WI38 (cell line): ENCODE measurements around the gene SPEF1.
A peak's percentile ranks its signal among the peaks of the same experiment; 100 is the strongest.

Experiments
- H3K4me3 ChIP-seq: 2 replicates; pipeline ENCODE4 v1.5.1; 2011; ENCODE audit warnings: low read depth, mild to moderate bottlenecking, control low read depth, low read length
- TF ChIP-seq, protein P1 (sequence below): IDR thresholded peaks from 2 replicates; pipeline ENCODE4 v1.5.1; 2012; ENCODE audit warnings: low read depth, mild to moderate bottlenecking, control low read depth, low read length

Gene SPEF1

GRCh38 chr20:3782597-3782996 is 1.3 kb upstream of the SPEF1 start:
- H3K4me3 ChIP-seq = no peak overlapping the region
- TF ChIP-seq, protein P1, sequence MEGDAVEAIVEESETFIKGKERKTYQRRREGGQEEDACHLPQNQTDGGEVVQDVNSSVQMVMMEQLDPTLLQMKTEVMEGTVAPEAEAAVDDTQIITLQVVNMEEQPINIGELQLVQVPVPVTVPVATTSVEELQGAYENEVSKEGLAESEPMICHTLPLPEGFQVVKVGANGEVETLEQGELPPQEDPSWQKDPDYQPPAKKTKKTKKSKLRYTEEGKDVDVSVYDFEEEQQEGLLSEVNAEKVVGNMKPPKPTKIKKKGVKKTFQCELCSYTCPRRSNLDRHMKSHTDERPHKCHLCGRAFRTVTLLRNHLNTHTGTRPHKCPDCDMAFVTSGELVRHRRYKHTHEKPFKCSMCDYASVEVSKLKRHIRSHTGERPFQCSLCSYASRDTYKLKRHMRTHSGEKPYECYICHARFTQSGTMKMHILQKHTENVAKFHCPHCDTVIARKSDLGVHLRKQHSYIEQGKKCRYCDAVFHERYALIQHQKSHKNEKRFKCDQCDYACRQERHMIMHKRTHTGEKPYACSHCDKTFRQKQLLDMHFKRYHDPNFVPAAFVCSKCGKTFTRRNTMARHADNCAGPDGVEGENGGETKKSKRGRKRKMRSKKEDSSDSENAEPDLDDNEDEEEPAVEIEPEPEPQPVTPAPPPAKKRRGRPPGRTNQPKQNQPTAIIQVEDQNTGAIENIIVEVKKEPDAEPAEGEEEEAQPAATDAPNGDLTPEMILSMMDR = no peak

GRCh38 chr20:3778976-3779375 is 2.3 kb downstream of the SPEF1 start:
- TF ChIP-seq, protein P1 = no peak
- no peak overlapping the region for H3K4me3 ChIP-seq

DNA sequence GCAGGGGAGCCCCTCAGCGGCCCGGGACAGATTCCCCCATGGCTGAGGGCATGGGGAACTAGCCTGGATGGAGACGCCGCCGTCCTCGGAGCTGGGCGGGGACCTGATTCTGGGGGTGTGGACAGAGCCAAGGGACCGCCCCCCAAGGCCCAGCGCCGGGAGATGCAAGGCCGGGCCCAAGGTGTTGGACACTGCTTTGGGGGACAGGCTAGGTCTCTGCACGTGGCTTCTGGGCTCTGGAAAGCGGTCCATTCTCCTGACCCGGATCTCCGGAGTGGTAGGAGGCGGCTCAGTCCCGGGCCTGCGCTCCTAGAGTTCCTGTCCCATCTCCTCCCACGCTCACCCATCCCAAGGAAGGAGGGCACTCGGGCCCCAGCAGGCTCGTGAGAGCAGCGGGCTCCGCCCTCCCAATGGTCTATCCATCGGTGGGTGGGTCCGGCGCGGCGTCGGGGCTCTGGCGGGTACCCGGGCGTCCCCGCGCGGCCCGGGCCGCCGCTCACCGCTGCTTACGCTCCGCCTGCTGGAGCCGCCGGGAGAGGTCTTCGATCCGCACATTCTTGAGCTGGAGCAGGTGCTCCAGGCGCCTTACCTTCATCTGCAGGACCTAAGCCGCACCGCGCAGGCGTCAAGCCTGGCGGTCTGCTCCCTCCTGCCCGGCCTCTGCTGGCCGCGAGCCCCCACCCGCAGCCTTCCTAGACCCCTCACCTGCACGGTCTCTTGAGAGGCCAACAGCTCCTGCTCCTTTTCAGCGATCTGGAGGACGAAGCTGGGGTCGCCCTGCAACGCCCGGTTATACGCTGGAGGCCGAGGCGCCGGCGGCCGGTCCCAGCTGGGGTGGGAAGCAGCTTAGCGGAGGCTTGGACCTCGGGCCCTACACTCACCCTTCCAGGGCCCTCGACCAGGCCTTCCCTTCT is 3.3 kb downstream of the SPEF1 start:
- TF ChIP-seq, protein P1 = no peak
- H3K4me3 ChIP-seq = peak overlapping the region; percentile 43

DNA sequence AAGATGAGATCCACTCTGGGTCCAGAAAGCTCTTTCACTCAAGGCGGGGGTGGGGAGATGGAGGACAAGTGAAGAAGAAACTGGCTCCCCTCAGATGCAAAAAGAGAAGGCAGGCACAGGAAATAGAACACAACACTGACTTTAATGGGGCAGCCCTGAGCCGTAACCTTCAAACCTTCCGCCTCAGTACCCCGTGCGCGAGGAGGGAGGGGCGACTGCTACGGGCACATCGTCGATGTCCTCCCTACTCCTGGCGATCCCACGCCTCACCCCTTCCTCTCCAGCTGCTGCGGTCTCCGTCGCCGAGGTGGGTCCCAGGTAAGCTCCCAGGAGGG is 3.9 kb downstream of the SPEF1 start:
- TF ChIP-seq, protein P1 = no peak
- H3K4me3 ChIP-seq = peak overlapping the region; percentile 43

DNA sequence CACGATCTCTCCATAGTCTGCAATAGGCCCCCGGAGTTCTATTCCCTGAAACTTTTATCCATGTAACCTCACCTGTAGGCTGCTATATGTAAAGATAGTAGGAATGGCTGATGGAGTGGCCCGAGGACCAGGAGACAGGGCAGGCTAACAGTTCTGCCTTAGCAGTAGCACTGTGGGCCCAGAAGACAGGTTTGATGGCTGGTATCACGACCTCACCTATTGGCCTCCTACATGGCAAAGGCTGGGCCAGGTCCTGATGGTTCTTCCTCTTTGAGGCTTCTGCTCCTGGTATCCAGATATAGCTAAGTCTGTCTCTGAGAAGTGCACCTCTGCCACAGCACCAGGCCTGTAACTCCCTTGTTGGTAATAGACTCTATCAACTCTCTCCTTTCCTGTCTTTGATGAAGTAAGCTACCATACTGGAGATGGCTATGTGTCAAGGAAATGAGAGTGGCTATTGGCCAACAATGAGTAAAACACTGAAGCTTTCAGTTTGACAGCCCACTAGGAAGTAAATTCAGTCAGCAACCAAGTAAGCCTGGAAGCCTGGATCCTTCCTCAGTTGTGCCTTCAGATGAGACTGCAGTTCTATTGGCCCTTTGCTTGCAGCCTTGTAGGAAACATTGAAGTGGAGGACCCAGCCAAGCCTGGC is 5.7 kb downstream of the SPEF1 start:
- H3K4me3 ChIP-seq = no peak overlapping the region
- TF ChIP-seq, protein P1 = no peak

- H3K4me3 ChIP-seq = no peak overlapping the region
- TF ChIP-seq, protein P1 = no peak
These were observed 9.6 kb downstream of the SPEF1 start for GRCh38 chr20:3771552-3772058.
